HEK293 (cell line): Measurements from ENCODE around the gene PI4KB.

Source experiments
- CTCF ChIA-PET: fragments of 350-600 bp; formaldehyde crosslinking; extraction: SDS; loops from one replicate; lab custom pipeline; 2021; ENCODE audit warnings: antibody characterized with exemption; lab: Yijun Ruan, JAX
- POLR2A ChIA-PET: fragments of 300-600 bp; formaldehyde crosslinking; extraction: SDS; loops from one replicate; lab custom pipeline; 2020; ENCODE audit warnings: antibody characterized with exemption, inconsistent platforms; lab: Yijun Ruan, JAX
- H3K27ac ChIP-seq: fragments of 200-500 bp; sonication (Bioruptor generic); 2 replicates; pipeline ENCODE4 v1.5.1; 2014; ENCODE audit warnings: low read depth, low read length, control low read depth, inconsistent platforms; ENCODE audit errors: extremely low read depth
- H3K36me3 ChIP-seq, 2 experiments: fragments of 200-500 bp in 1 of 2; sonication (Bioruptor generic) in 1 of 2; 1 replicate in 1 of 2; 2 replicates in 1 of 2; pipeline ENCODE4 v1.5.1; 2014 to 2017; ENCODE audit warnings: inconsistent platforms in 2 of 2, low read length in 2 of 2; ENCODE audit not compliant: control insufficient read depth in 2 of 2, insufficient read depth in 1 of 2
- H3K4me1 ChIP-seq: fragments of 200-500 bp; sonication (Bioruptor generic); 2 replicates; pipeline ENCODE4 v1.5.1; 2014; ENCODE audit warnings: mild to moderate bottlenecking, low read length, inconsistent platforms; ENCODE audit not compliant: control insufficient read depth, insufficient read depth
- H3K4me3 ChIP-seq: 2 replicates; pipeline ENCODE4 v1.5.1; 2011; ENCODE audit warnings: low read depth, mild to moderate bottlenecking, control low read depth, low read length, moderate library complexity
- H3K9me3 ChIP-seq: fragments of 200-500 bp; sonication (Bioruptor generic); 2 replicates; pipeline ENCODE4 v1.5.1; 2014; ENCODE audit warnings: low read depth, low read length, inconsistent platforms; ENCODE audit not compliant: control insufficient read depth, insufficient read depth
- BCL11A ChIP-seq: fragments of 450-650 bp; formaldehyde crosslinking; IDR thresholded peaks from 2 replicates; pipeline ENCODE4 v1.5.1; 2016; ENCODE audit warnings: low read depth, missing biosample characterization, missing genetic modification characterization
- EGR2 ChIP-seq: fragments of 450-650 bp; formaldehyde crosslinking; IDR thresholded peaks from 2 replicates; pipeline ENCODE4 v1.5.1; 2016; ENCODE audit warnings: low read depth, missing biosample characterization, missing genetic modification characterization
- KLF8 ChIP-seq: fragments of 450-650 bp; formaldehyde crosslinking; IDR thresholded peaks from 2 replicates; pipeline ENCODE4 v1.5.1; 2016; ENCODE audit warnings: missing biosample characterization, missing genetic modification characterization
- OVOL3 ChIP-seq: fragments of 450-650 bp; formaldehyde crosslinking; IDR thresholded peaks from 2 replicates; pipeline ENCODE4 v1.5.1; 2016; ENCODE audit warnings: missing biosample characterization, missing genetic modification characterization
- ZBTB21 ChIP-seq: fragments of 450-650 bp; formaldehyde crosslinking; IDR thresholded peaks from 2 replicates; pipeline ENCODE4 v1.5.1; 2017; ENCODE audit warnings: missing biosample characterization, missing genetic modification characterization
- ZFP41 ChIP-seq: fragments of 450-650 bp; formaldehyde crosslinking; IDR thresholded peaks from 2 replicates; pipeline ENCODE4 v1.5.1; 2016; ENCODE audit warnings: missing biosample characterization, missing genetic modification characterization, borderline replicate concordance
- ZNF16 ChIP-seq: fragments of 450-650 bp; formaldehyde crosslinking; IDR thresholded peaks from 2 replicates; pipeline ENCODE4 v1.5.1; 2016; ENCODE audit warnings: low read depth, missing biosample characterization, missing genetic modification characterization
- ZNF350 ChIP-seq: fragments of 450-650 bp; formaldehyde crosslinking; IDR thresholded peaks from 2 replicates; pipeline ENCODE4 v1.5.0; 2017; ENCODE audit warnings: missing biosample characterization, mild to moderate bottlenecking, missing genetic modification characterization
- ZNF37A ChIP-seq: fragments of 450-650 bp; IDR thresholded peaks from 2 replicates; pipeline ENCODE4 v1.5.1; 2018; ENCODE audit warnings: missing biosample characterization, missing genetic modification characterization
- ZNF544 ChIP-seq: fragments of 450-650 bp; formaldehyde crosslinking; IDR thresholded peaks from 2 replicates; pipeline ENCODE4 v1.5.0; 2017; ENCODE audit warnings: missing biosample characterization, missing genetic modification characterization
- ZNF555 ChIP-seq: fragments of 450-650 bp; formaldehyde crosslinking; conservative IDR thresholded peaks from 2 replicates; pipeline ENCODE4 v1.5.1; 2017; ENCODE audit warnings: missing biosample characterization, mild to moderate bottlenecking, missing genetic modification characterization, inconsistent platforms
- ZNF707 ChIP-seq: fragments of 450-650 bp; formaldehyde crosslinking; IDR thresholded peaks from 2 replicates; pipeline ENCODE4 v1.5.1; 2016; ENCODE audit warnings: missing biosample characterization, missing genetic modification characterization
- TF ChIP-seq, protein P1 (sequence below): fragments of 450-650 bp; formaldehyde crosslinking; IDR thresholded peaks from 2 replicates; pipeline ENCODE4; 2016; ENCODE audit warnings: missing biosample characterization, missing genetic modification characterization
- TF ChIP-seq, protein P2 (sequence below): fragments of 450-650 bp; formaldehyde crosslinking; IDR thresholded peaks from 2 replicates; pipeline ENCODE4 v1.5.1; 2016; ENCODE audit warnings: missing biosample characterization, missing genetic modification characterization
- TF ChIP-seq, protein P3 (sequence below): fragments of 450-650 bp; formaldehyde crosslinking; IDR thresholded peaks from 2 replicates; pipeline ENCODE4 v1.5.1; 2016; ENCODE audit warnings: missing biosample characterization, missing genetic modification characterization
- TF ChIP-seq, protein P4 (sequence below): fragments of 450-650 bp; formaldehyde crosslinking; IDR thresholded peaks from 2 replicates; pipeline ENCODE4 v1.5.1; 2016; ENCODE audit warnings: missing biosample characterization, missing genetic modification characterization
- TF ChIP-seq, protein P5 (sequence below): sonication (generic); formaldehyde crosslinking; IDR thresholded peaks from 2 replicates; pipeline ENCODE4 v1.8.1; 2022; ENCODE audit warnings: mild to moderate bottlenecking, moderate library complexity, missing genetic modification reagents
- TF ChIP-seq, protein P6 (sequence below): fragments of 450-650 bp; formaldehyde crosslinking; IDR thresholded peaks from 2 replicates; pipeline ENCODE4 v1.5.1; 2016; ENCODE audit warnings: missing biosample characterization, missing genetic modification characterization

Gene PI4KB

DNA sequence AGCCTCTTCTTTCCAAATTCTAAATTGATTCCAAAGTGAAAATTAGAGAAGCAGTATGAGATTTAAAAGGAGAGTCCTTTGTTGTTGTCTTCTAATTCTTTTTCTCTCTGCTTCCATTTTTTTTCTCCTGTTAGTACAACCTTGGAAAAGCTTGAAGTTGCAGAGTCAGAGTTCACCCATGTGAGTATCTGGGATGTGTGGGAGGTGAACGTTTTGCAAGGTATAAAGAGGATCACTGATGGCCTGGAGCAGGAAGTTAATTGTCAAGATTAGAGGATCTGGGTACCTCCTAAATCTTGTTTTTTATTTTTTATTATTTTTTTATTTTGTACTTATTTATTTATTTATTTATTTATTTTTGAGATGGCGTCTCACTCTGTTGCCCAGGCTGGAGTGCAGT is 80.4 kb downstream of the PI4KB start:
- Histone ChIP-seq H3K9me3 (no peaks in the 10 kb centered on the region), H3K27ac (no peak overlapping the region), H3K4me1 (no peaks in the 10 kb centered on the region), H3K36me3 (peaks cover 65 to 83% of the 10 kb centered on the region in 2 experiments), H3K4me3 (no peak overlapping the region)
- ChIA-PET POLR2A (interaction anchor here (0.8 to 1.2 kb wide), 2 partner anchors 11 to 57 kb away, joined by 4 read pairs; partner anchors contain the start of gene VPS72), CTCF (interaction anchor here (1.2 kb wide), 2 partner anchors 94 to 147 kb away, joined by 3 to 4 read pairs; no protein-coding TSS in a partner anchor)
- TF ChIP-seq ZNF37A (tag by site-specific recombination) (no peak), ZNF555 (tag by site-specific recombination) (no peak), ZNF544 (tag by site-specific recombination) (no peak), ZNF350 (tag by site-specific recombination) (no peak), OVOL3 (tag by site-specific recombination) (no peak), ZFP41 (no peak), ZNF16 (tag by site-specific recombination) (no peak), ZNF707 (tag by site-specific recombination) (no peak), EGR2 (tag by site-specific recombination) (no peak), KLF8 (tag by site-specific recombination) (no peak), ZBTB21 (tag by site-specific recombination) (no peak), BCL11A (tag by site-specific recombination) (no peak)
- TF ChIP-seq, protein P1, sequence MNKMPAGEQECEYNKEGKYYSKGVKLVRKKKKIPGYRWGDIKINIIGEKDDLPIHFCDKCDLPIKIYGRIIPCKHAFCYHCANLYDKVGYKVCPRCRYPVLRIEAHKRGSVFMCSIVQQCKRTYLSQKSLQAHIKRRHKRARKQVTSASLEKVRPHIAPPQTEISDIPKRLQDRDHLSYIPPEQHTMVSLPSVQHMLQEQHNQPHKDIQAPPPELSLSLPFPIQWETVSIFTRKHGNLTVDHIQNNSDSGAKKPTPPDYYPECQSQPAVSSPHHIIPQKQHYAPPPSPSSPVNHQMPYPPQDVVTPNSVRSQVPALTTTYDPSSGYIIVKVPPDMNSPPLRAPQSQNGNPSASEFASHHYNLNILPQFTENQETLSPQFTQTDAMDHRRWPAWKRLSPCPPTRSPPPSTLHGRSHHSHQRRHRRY (tag by site-specific recombination) = no peak
- TF ChIP-seq, protein P2, sequence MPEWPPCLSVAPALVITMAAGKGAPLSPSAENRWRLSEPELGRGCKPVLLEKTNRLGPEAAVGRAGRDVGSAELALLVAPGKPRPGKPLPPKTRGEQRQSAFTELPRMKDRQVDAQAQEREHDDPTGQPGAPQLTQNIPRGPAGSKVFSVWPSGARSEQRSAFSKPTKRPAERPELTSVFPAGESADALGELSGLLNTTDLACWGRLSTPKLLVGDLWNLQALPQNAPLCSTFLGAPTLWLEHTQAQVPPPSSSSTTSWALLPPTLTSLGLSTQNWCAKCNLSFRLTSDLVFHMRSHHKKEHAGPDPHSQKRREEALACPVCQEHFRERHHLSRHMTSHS (tag by site-specific recombination) = no peak
- TF ChIP-seq, protein P3, sequence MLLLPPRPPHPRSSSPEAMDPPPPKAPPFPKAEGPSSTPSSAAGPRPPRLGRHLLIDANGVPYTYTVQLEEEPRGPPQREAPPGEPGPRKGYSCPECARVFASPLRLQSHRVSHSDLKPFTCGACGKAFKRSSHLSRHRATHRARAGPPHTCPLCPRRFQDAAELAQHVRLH = no peak
- TF ChIP-seq, protein P4, sequence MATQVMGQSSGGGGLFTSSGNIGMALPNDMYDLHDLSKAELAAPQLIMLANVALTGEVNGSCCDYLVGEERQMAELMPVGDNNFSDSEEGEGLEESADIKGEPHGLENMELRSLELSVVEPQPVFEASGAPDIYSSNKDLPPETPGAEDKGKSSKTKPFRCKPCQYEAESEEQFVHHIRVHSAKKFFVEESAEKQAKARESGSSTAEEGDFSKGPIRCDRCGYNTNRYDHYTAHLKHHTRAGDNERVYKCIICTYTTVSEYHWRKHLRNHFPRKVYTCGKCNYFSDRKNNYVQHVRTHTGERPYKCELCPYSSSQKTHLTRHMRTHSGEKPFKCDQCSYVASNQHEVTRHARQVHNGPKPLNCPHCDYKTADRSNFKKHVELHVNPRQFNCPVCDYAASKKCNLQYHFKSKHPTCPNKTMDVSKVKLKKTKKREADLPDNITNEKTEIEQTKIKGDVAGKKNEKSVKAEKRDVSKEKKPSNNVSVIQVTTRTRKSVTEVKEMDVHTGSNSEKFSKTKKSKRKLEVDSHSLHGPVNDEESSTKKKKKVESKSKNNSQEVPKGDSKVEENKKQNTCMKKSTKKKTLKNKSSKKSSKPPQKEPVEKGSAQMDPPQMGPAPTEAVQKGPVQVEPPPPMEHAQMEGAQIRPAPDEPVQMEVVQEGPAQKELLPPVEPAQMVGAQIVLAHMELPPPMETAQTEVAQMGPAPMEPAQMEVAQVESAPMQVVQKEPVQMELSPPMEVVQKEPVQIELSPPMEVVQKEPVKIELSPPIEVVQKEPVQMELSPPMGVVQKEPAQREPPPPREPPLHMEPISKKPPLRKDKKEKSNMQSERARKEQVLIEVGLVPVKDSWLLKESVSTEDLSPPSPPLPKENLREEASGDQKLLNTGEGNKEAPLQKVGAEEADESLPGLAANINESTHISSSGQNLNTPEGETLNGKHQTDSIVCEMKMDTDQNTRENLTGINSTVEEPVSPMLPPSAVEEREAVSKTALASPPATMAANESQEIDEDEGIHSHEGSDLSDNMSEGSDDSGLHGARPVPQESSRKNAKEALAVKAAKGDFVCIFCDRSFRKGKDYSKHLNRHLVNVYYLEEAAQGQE (tag by site-specific recombination) = no peak
- TF ChIP-seq, protein P5, sequence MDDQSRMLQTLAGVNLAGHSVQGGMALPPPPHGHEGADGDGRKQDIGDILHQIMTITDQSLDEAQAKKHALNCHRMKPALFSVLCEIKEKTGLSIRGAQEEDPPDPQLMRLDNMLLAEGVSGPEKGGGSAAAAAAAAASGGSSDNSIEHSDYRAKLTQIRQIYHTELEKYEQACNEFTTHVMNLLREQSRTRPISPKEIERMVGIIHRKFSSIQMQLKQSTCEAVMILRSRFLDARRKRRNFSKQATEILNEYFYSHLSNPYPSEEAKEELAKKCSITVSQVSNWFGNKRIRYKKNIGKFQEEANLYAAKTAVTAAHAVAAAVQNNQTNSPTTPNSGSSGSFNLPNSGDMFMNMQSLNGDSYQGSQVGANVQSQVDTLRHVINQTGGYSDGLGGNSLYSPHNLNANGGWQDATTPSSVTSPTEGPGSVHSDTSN (CRISPR knock-in tag) = no peak
- TF ChIP-seq, protein P6, sequence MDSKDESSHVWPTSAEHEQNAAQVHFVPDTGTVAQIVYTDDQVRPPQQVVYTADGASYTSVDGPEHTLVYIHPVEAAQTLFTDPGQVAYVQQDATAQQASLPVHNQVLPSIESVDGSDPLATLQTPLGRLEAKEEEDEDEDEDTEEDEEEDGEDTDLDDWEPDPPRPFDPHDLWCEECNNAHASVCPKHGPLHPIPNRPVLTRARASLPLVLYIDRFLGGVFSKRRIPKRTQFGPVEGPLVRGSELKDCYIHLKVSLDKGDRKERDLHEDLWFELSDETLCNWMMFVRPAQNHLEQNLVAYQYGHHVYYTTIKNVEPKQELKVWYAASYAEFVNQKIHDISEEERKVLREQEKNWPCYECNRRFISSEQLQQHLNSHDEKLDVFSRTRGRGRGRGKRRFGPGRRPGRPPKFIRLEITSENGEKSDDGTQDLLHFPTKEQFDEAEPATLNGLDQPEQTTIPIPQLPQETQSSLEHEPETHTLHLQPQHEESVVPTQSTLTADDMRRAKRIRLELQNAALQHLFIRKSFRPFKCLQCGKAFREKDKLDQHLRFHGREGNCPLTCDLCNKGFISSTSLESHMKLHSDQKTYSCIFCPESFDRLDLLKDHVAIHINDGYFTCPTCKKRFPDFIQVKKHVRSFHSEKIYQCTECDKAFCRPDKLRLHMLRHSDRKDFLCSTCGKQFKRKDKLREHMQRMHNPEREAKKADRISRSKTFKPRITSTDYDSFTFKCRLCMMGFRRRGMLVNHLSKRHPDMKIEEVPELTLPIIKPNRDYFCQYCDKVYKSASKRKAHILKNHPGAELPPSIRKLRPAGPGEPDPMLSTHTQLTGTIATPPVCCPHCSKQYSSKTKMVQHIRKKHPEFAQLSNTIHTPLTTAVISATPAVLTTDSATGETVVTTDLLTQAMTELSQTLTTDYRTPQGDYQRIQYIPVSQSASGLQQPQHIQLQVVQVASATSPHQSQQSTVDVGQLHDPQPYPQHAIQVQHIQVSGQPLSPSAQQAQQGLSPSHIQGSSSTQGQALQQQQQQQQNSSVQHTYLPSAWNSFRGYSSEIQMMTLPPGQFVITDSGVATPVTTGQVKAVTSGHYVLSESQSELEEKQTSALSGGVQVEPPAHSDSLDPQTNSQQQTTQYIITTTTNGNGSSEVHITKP = no peak
